H1 (cell line): Measurements from ENCODE around the gene MYL3.

Experiments
- CREB1 ChIP-seq: IDR thresholded peaks from 2 replicates; pipeline ENCODE4 v1.6.1; 2012; ENCODE audit warnings: inconsistent platforms
- EZH2 ChIP-seq: fragments of 200-600 bp; sonication (generic); IDR thresholded peaks from 2 replicates; pipeline ENCODE4 v1.7.1; 2012; ENCODE audit warnings: low read depth, mild to moderate bottlenecking, moderate library complexity, low read length, inconsistent platforms; ENCODE audit not compliant: severe bottlenecking
- JUND ChIP-seq: IDR thresholded peaks from 2 replicates; pipeline ENCODE4 v1.6.1; 2011; ENCODE audit warnings: mild to moderate bottlenecking, improper control_type of control experiment, low read length
- SIN3A ChIP-seq, 2 experiments: IDR thresholded peaks in 1 of 2; conservative IDR thresholded peaks in 1 of 2; 2 replicates each; pipeline ENCODE4 v1.6.1; 2011 to 2012; ENCODE audit warnings: low read length in 2 of 2, improper control_type of control experiment in 1 of 2, low read depth in 1 of 2, mild to moderate bottlenecking in 1 of 2
- SP1 ChIP-seq: IDR thresholded peaks from 2 replicates; pipeline ENCODE4 v1.6.1; 2011; ENCODE audit warnings: low read depth, low read length
- TAF1 ChIP-seq: IDR thresholded peaks from 2 replicates; pipeline ENCODE4 v1.6.1; 2011; ENCODE audit warnings: mild to moderate bottlenecking, low read depth, low read length
- TCF12 ChIP-seq: IDR thresholded peaks from 2 replicates; pipeline ENCODE4 v1.6.1; 2011; ENCODE audit warnings: low read depth, mild to moderate bottlenecking, low read length
- YY1 ChIP-seq: IDR thresholded peaks from 2 replicates; pipeline ENCODE4 v1.6.1; 2011; ENCODE audit warnings: low read depth, mild to moderate bottlenecking, low read length
- TF ChIP-seq, protein P1 (sequence below): IDR thresholded peaks from 2 replicates; pipeline ENCODE4 v1.6.1; 2012; ENCODE audit warnings: inconsistent platforms
- TF ChIP-seq, protein P2 (sequence below), 3 experiments: IDR thresholded peaks; 1 replicate in 2 of 3; 2 replicates in 1 of 3; pipeline versions ENCODE4 v1.5.1 to v1.6.1; 2011; ENCODE audit warnings: low read length in 3 of 3, mild to moderate bottlenecking in 3 of 3, inconsistent platforms in 2 of 3, low read depth in 1 of 3, moderate library complexity in 1 of 3; ENCODE audit not compliant: insufficient read depth in 1 of 3; ENCODE audit errors: control extremely low read depth in 1 of 3
- TF ChIP-seq, protein P3 (sequence below): IDR thresholded peaks from 2 replicates; pipeline ENCODE4 v1.6.1; 2012; ENCODE audit warnings: low read length, inconsistent platforms

DNA sequence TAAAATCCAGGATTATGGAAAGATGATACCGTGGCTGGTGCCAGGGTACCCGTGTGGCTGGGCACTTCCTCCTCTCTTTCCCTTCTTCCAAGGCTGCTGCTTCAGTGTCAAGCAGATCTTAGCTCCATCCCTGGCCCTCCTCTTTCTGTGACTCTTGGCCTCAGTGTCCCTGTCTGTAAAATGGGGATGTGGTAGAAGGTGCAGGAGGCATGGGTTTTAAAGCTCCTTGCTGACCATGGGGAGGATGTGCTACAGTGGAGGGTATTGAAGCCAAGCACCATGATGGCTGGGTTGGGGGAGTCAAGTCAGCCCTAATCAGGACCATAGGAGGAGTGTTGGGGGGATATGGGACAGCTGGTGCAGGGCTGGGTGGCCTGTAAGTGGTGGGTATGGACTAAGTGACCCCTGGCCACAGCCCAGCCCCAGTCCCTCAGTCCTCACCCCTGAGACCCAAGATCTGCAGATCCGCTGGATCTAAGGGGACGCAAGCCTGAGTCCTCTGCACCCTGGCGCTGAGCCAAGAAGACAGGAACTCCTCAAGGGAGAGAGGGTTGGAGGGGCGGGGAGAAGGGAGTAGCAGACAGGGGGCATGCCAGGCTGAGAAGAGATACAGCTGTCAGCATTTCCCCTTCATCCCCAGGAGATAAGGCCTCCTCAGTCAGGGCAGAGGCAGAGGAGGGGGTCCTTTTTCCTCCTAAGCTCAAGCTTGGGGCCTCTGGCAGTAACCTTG is 26.3 kb upstream of the MYL3 start:
- TF ChIP-seq, protein P1, sequence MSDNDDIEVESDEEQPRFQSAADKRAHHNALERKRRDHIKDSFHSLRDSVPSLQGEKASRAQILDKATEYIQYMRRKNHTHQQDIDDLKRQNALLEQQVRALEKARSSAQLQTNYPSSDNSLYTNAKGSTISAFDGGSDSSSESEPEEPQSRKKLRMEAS = no peak
- TF ChIP-seq, protein P2, sequence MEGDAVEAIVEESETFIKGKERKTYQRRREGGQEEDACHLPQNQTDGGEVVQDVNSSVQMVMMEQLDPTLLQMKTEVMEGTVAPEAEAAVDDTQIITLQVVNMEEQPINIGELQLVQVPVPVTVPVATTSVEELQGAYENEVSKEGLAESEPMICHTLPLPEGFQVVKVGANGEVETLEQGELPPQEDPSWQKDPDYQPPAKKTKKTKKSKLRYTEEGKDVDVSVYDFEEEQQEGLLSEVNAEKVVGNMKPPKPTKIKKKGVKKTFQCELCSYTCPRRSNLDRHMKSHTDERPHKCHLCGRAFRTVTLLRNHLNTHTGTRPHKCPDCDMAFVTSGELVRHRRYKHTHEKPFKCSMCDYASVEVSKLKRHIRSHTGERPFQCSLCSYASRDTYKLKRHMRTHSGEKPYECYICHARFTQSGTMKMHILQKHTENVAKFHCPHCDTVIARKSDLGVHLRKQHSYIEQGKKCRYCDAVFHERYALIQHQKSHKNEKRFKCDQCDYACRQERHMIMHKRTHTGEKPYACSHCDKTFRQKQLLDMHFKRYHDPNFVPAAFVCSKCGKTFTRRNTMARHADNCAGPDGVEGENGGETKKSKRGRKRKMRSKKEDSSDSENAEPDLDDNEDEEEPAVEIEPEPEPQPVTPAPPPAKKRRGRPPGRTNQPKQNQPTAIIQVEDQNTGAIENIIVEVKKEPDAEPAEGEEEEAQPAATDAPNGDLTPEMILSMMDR (IDR thresholded peaks at IDR 0.05; ENCODE audit: control extremely low read depth in 1 of 3, insufficient read depth in 1 of 3, low read depth in 1 of 3, low read length in 3 of 3) = no peak
- TF ChIP-seq TAF1 (no peak), JUND (no peak), SIN3A (conservative IDR thresholded peaks at IDR 0.05 in 1 of 2, IDR thresholded peaks at IDR 0.05 in 1 of 2; ENCODE audit: low read depth in 1 of 2, low read length in 2 of 2) (no peak), YY1 (no peak), CREB1 (no peak), SP1 (no peak), EZH2 (no peak), TCF12 (no peak)
- TF ChIP-seq, protein P3, sequence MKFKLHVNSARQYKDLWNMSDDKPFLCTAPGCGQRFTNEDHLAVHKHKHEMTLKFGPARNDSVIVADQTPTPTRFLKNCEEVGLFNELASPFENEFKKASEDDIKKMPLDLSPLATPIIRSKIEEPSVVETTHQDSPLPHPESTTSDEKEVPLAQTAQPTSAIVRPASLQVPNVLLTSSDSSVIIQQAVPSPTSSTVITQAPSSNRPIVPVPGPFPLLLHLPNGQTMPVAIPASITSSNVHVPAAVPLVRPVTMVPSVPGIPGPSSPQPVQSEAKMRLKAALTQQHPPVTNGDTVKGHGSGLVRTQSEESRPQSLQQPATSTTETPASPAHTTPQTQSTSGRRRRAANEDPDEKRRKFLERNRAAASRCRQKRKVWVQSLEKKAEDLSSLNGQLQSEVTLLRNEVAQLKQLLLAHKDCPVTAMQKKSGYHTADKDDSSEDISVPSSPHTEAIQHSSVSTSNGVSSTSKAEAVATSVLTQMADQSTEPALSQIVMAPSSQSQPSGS = no peak
